Measurements from ENCODE around the gene CTAGE1. TPM values are rescaled to one million over a fixed set of nuclear protein-coding genes. Genes with fewer than 3 reads are reported as not detected.
"Not testable (repeated sequence)": the region's sequence is repeated elsewhere in the genome, so short reads cannot be mapped to it uniquely, and the experiment has no call there.

Gene CTAGE1
- total RNA-seq, 1 donor from 2014 or later, result not detected

DNA sequence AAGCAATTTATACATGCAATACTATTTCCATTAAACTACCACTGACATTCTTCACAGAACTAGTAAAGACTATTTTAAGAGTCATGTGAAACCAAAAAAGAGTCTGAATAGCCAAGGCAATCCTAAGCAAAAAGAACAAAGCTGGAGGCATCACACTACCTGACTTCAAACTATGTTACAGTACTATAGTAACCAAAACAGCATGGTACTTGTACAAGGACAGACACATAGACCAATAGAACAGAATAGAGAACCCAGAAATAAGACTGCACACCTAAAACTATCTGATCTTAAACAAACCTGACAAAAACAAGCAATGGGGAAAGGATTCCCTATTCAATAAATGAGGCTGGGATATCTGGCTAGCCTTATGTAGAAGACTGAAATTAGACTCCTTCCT lies 32.0 kb upstream of the CTAGE1 start:
- H3K4me1 Mint-ChIP-seq; H3K9me3 Mint-ChIP-seq; H3K27ac Mint-ChIP-seq; intact Hi-C loops (cut with micrococcal nuclease); H3K36me3 Mint-ChIP-seq (ENCODE audit: low read depth); DNase-seq; H3K27me3 Mint-ChIP-seq; H3K4me3 Mint-ChIP-seq: not testable (repeated sequence)

DNA sequence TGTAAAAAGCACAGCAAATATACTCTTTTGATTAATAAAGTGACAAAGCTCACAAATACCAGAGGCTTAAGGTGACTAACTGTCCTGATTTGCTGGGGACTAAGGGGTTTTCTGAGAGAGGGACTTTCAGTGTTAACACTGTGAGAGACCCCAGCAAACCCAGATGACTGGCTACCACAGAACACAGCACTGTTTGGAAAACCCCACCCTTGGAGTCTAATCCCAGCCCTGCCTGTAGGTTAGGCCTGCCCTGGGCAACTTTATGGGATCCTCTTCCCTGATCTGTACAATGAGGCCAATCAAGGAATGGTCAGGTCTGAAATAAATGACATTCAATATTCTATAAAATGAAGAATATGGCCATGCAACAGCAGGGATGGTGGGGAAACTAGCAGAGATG lies 30.5 kb upstream of the CTAGE1 start:
- Mint-ChIP-seq H3K4me1 (no peaks in the 10 kb centered on the region), H3K27ac (no peak overlapping the region), H3K9me3 (peaks cover 4% of the 10 kb centered on the region), H3K36me3 (ENCODE audit: low read depth) (no peaks in the 10 kb centered on the region), H3K4me3 (no peak overlapping the region), H3K27me3 (no peaks in the 10 kb centered on the region)
- intact Hi-C loops (cut with micrococcal nuclease), result no loop called here
- DNase-seq, result no peak

DNA sequence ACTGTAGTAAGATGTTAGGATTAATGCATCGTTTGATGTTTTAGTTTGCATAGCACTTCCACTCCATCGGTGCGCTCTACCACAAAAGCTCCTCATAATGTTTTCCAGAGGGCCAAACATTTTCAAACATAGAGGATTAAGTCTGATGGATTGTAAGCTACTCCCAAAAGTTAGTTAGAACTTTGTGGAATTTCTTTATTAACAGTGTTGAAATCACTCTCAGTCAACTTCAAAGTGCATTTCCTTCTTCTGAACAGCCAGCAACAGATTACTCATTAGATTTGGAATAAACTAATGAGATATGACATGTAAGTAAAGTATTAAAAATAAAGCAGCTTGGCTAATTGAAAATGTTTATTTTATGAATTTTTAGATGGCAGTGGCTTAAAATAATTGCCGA lies 30.1 kb upstream of the CTAGE1 start:
- Mint-ChIP-seq H3K4me1 (no peaks in the 10 kb centered on the region), H3K27me3 (no peaks in the 10 kb centered on the region), H3K9me3 (peaks cover 4% of the 10 kb centered on the region), H3K27ac (no peak overlapping the region), H3K36me3 (ENCODE audit: low read depth) (no peaks in the 10 kb centered on the region), H3K4me3 (no peak overlapping the region)
- intact Hi-C loops (cut with micrococcal nuclease), result no loop called here
- DNase-seq, result no peak

GRCh38 chr18:22446911-22447310 lies 29.2 kb upstream of the CTAGE1 start:
- DNase-seq, result no peak
- no peak overlapping the region for H3K4me3 Mint-ChIP-seq
- no peak overlapping the region for H3K27ac Mint-ChIP-seq
- peaks cover 4% of the 10 kb centered on the region for H3K9me3 Mint-ChIP-seq
- no peaks in the 10 kb centered on the region for H3K4me1 Mint-ChIP-seq
- intact Hi-C loops (cut with micrococcal nuclease), result no loop called here
- H3K27me3 Mint-ChIP-seq, result no peaks in the 10 kb centered on the region
- no peaks in the 10 kb centered on the region for H3K36me3 Mint-ChIP-seq (ENCODE audit: low read depth)

DNA sequence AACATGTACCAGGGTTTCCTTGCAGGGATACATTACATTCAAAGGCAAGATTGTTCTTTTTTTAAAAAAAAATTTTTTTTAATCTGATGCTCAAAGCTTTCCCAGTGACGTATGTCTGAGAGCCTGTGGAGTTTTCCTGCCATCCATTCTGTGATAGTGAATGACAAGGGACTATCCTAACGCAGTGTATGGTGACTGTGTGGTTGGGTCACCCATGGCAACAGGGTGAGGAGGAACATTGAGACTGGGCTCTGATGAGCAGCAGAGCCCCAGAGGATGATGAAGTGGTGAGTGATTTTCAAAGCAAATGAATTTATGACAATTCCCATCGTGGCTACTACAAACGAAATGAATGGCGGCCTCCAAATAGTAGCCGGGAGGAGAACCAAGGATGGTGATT lies 28.6 kb upstream of the CTAGE1 start:
- Mint-ChIP-seq H3K9me3 (peaks cover 4% of the 10 kb centered on the region), H3K4me1 (no peaks in the 10 kb centered on the region), H3K4me3 (no peak overlapping the region), H3K27ac (no peak overlapping the region), H3K27me3 (no peaks in the 10 kb centered on the region), H3K36me3 (ENCODE audit: low read depth) (no peaks in the 10 kb centered on the region)
- no peak for DNase-seq
- intact Hi-C loops (cut with micrococcal nuclease), result no loop called here

- H3K4me1 Mint-ChIP-seq, result no peaks in the 10 kb centered on the region
- no peak overlapping the region for H3K4me3 Mint-ChIP-seq
- DNase-seq, result no peak
- no peaks in the 10 kb centered on the region for H3K27me3 Mint-ChIP-seq
- H3K27ac Mint-ChIP-seq, result no peak overlapping the region
- no peaks in the 10 kb centered on the region for H3K36me3 Mint-ChIP-seq (ENCODE audit: low read depth)
- intact Hi-C loops (cut with micrococcal nuclease), result no loop called here
- no peaks in the 10 kb centered on the region for H3K9me3 Mint-ChIP-seq
Measured at GRCh38 chr18:22441638-22442037, 23.9 kb upstream of the CTAGE1 start.

- H3K4me3 Mint-ChIP-seq, result no peak overlapping the region
- no peaks in the 10 kb centered on the region for H3K27me3 Mint-ChIP-seq
- no peaks in the 10 kb centered on the region for H3K4me1 Mint-ChIP-seq
- no peak overlapping the region for H3K27ac Mint-ChIP-seq
- H3K36me3 Mint-ChIP-seq (ENCODE audit: low read depth), result no peaks in the 10 kb centered on the region
- no peaks in the 10 kb centered on the region for H3K9me3 Mint-ChIP-seq
- intact Hi-C loops (cut with micrococcal nuclease), result no loop called here
- no peak for DNase-seq
Measured at GRCh38 chr18:22439447-22439846, 21.7 kb upstream of the CTAGE1 start.

DNA sequence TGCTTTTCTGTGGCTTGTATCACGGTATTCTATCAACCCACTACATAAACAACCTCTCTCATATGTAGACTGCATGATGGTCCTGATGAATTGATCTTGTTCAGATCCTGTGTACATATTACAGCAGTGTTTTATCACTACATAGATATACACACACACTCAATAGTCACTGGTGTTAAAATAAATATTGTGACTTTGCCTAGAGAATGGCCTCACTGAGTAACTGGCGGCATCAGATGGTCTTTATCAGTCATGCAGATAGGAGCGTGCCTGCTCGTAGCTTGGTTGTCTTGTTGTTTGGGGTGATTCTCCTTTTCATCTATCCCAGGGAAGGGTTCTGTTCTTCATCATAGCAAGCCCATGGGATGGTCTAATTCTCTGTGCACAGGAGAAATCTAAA lies 18.4 kb upstream of the CTAGE1 start:
- H3K36me3 Mint-ChIP-seq (ENCODE audit: low read depth), result no peaks in the 10 kb centered on the region
- DNase-seq, result no peak
- H3K4me3 Mint-ChIP-seq, result no peak overlapping the region
- no peak overlapping the region for H3K27ac Mint-ChIP-seq
- intact Hi-C loops (cut with micrococcal nuclease), result no loop called here
- no peaks in the 10 kb centered on the region for H3K27me3 Mint-ChIP-seq
- no peaks in the 10 kb centered on the region for H3K9me3 Mint-ChIP-seq
- H3K4me1 Mint-ChIP-seq, result no peaks in the 10 kb centered on the region

- no peaks in the 10 kb centered on the region for H3K27me3 Mint-ChIP-seq
- no peak for DNase-seq
- no peak overlapping the region for H3K4me3 Mint-ChIP-seq
- intact Hi-C loops (cut with micrococcal nuclease), result no loop called here
- no peaks in the 10 kb centered on the region for H3K4me1 Mint-ChIP-seq
- no peaks in the 10 kb centered on the region for H3K36me3 Mint-ChIP-seq (ENCODE audit: low read depth)
- no peaks in the 10 kb centered on the region for H3K9me3 Mint-ChIP-seq
- no peak overlapping the region for H3K27ac Mint-ChIP-seq
Measured at GRCh38 chr18:22434973-22435608, 17.4 kb upstream of the CTAGE1 start.

DNA sequence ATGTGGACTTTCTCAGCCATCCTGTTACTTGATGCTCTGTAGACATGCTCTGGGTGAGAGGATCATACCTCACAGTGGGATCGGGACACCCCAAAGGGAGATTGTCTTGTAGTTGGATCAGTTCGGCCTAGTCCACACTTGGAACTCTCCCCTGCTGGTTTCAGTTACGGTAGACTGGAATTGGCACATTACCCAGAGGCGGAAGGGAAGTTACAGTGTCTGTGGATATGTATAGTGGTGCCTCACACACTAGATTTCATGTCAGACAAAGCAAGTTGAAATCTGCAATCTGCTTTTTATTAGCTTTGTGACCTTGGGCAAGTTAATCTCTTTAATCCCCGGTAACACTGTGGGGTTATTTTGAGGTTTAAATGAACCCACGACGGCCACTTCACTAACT lies 16.2 kb upstream of the CTAGE1 start:
- Mint-ChIP-seq H3K4me3 (no peak overlapping the region), H3K27me3 (no peaks in the 10 kb centered on the region), H3K36me3 (ENCODE audit: low read depth) (no peaks in the 10 kb centered on the region), H3K9me3 (no peaks in the 10 kb centered on the region), H3K4me1 (no peaks in the 10 kb centered on the region), H3K27ac (no peak overlapping the region)
- no peak for DNase-seq
- intact Hi-C loops (cut with micrococcal nuclease), result no loop called here

DNA sequence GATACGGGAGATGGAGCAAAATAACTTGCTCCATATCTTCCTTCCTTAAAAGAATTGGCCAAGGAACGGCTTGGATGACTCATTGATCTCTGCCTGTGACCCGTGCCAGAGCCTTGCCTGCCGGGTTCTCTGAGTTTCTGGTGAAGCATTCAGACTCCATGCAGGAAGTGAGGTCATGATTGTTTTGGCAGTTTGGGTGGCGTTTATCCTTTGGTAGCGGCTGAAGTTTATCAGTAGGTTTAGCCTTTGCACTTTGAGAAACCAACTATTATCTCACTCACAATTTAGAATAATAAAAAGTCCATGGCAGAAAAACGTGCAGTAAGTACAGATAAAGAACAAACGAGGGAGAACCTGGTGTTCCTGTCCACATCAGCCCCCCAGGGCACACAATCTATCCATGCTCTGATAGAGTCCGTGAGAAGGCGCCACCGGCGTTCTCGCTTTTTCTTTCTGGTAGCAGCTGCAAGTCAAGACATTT lies 15.0 kb upstream of the CTAGE1 start:
- Mint-ChIP-seq H3K4me1 (no peaks in the 10 kb centered on the region), H3K36me3 (ENCODE audit: low read depth) (no peaks in the 10 kb centered on the region), H3K27ac (no peak overlapping the region), H3K9me3 (no peaks in the 10 kb centered on the region), H3K27me3 (no peaks in the 10 kb centered on the region), H3K4me3 (no peak overlapping the region)
- intact Hi-C loops (cut with micrococcal nuclease), result no loop called here
- no peak for DNase-seq

GRCh38 chr18:22429564-22429963 lies 11.8 kb upstream of the CTAGE1 start:
- H3K9me3 Mint-ChIP-seq, result no peaks in the 10 kb centered on the region
- intact Hi-C loops (cut with micrococcal nuclease), result no loop called here
- H3K27ac Mint-ChIP-seq, result no peak overlapping the region
- H3K4me3 Mint-ChIP-seq, result no peak overlapping the region
- no peaks in the 10 kb centered on the region for H3K4me1 Mint-ChIP-seq
- no peak for DNase-seq
- H3K27me3 Mint-ChIP-seq, result no peaks in the 10 kb centered on the region
- H3K36me3 Mint-ChIP-seq (ENCODE audit: low read depth), result no peaks in the 10 kb centered on the region

DNA sequence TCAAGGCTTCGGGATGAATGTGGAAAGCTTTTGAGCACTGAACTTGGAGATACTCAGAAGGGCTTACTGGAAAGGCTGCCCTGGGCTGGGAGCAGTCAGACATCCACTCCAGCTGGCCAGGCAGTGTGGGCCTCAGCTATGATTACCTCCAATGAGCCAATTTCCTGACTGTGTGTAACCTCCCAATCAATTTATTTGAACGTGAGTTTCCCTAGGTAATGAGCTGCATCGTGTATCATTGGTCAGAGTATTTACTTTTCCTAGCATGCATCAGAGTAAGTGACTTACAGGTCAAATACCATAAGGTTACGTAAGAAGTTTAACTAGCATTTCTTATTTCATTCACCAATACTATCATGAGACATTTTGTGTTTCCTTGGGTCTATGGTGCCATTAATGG lies 11.0 kb upstream of the CTAGE1 start:
- Mint-ChIP-seq H3K36me3 (ENCODE audit: low read depth) (no peaks in the 10 kb centered on the region), H3K9me3 (no peaks in the 10 kb centered on the region), H3K4me3 (no peak overlapping the region), H3K4me1 (no peaks in the 10 kb centered on the region), H3K27me3 (no peaks in the 10 kb centered on the region), H3K27ac (no peak overlapping the region)
- intact Hi-C loops (cut with micrococcal nuclease), result no loop called here
- no peak for DNase-seq

DNA sequence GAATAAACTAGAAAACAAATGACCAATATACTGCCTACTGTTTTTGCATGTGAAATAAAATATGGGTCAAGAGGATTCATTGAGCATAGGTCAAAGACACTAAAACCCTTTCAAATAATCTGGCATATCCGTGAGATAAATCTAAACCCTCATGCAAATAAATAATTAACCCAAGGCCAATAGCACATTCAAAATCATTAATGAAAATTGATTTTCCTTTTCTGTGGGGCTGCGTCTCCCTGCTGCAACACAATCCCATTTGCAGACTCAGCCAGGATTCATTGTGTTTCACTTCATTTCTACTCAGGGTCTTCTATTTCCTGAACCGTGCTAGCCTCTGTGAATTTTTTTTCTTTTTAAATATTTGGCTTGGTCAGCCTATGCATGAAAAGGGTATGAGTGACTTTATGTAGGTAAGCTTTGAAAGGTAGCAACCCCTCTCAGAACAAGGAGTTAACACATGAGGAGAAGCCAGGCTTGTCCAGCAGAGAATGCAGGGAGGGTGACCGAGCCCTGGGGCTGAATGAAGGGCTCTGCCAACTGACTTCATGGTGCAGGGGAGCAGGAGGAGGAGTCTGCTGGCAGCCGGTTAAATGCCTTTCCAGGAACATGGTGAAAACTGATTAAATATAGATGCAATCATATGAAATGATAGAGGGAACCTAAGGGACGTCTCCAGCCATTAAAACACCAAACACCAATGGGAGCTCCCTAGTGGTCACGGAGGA lies 10.3 kb upstream of the CTAGE1 start:
- Mint-ChIP-seq H3K4me1 (no peaks in the 10 kb centered on the region), H3K36me3 (ENCODE audit: low read depth) (no peaks in the 10 kb centered on the region)
- intact Hi-C loops (cut with micrococcal nuclease), result no loop called here

GRCh38 chr18:22424565-22424963 lies 6.8 kb upstream of the CTAGE1 start:
- no peak for DNase-seq
- H3K9me3 Mint-ChIP-seq, result no peaks in the 10 kb centered on the region
- no peak overlapping the region for H3K4me3 Mint-ChIP-seq
- no peaks in the 10 kb centered on the region for H3K36me3 Mint-ChIP-seq (ENCODE audit: low read depth)
- intact Hi-C loops (cut with micrococcal nuclease), result no loop called here
- no peak overlapping the region for H3K27ac Mint-ChIP-seq
- H3K27me3 Mint-ChIP-seq, result no peaks in the 10 kb centered on the region
- no peaks in the 10 kb centered on the region for H3K4me1 Mint-ChIP-seq

More for the DNA sequence above, 10.3 kb upstream of the CTAGE1 start:
- Mint-ChIP-seq H3K27me3 (no peaks in the 10 kb centered on the region), H3K27ac (no peak overlapping the region), H3K9me3 (no peaks in the 10 kb centered on the region), H3K4me3 (no peak overlapping the region)
- no peak for DNase-seq
